Naive thymus-derived CD4-positive, alpha-beta T cell (primary cell): ENCODE measurements around the gene ZNF766. TPM values are rescaled to one million over a fixed set of nuclear protein-coding genes. Genes with fewer than 3 reads are reported as not detected.

Experiments
- ATAC-seq: fragments of 150-1000 bp; cut with Tn5 transposase; 2 replicates; pipeline ENCODE4 v1.10.0; 2021; ENCODE audit warnings: mild to moderate bottlenecking, moderate library complexity
- CTCF ChIA-PET: fragments of 350-600 bp; sonication (Branson Sonifier 250); formaldehyde crosslinking; loops from one replicate; lab custom pipeline; 2021; ENCODE audit warnings: antibody characterized with exemption; lab: Charles Lee
- POLR2A ChIA-PET: fragments of 350-600 bp; sonication (Branson Sonifier 250); formaldehyde crosslinking; loops from one replicate; lab custom pipeline; 2021; ENCODE audit warnings: antibody characterized with exemption, inconsistent platforms; lab: Charles Lee
- DNase-seq, 9 donors: peaks; one replicate each; pipeline versions ENCODE4 v3.0.0 to v3.0.0-alpha.2; 2020 to 2022; ENCODE audit warnings: mixed read lengths in 1 of 9
- H3K27ac ChIP-seq: one replicate; pipeline ENCODE4 v1.7.0; 2013; ENCODE audit warnings: mild to moderate bottlenecking, low read depth, low read length, moderate library complexity
- H3K27me3 ChIP-seq, 2 donors: one replicate each; pipeline ENCODE4 v1.7.0; 2013; ENCODE audit warnings: low read length in 2 of 2, mild to moderate bottlenecking in 2 of 2, moderate library complexity in 2 of 2; ENCODE audit not compliant: control insufficient read depth in 2 of 2, insufficient read depth in 2 of 2
- H3K36me3 ChIP-seq, 3 experiments: 1 replicate in 2 of 3; 2 replicates in 1 of 3; pipeline ENCODE4 v1.7.0; 2013; ENCODE audit warnings: low read length in 3 of 3, mild to moderate bottlenecking in 3 of 3, moderate library complexity in 1 of 3; ENCODE audit not compliant: insufficient read depth in 3 of 3, control insufficient read depth in 2 of 3
- H3K4me1 ChIP-seq, 2 donors: one replicate each; pipeline ENCODE4 v1.7.0; 2013; ENCODE audit warnings: low read length in 2 of 2, mild to moderate bottlenecking in 2 of 2, moderate library complexity in 1 of 2; ENCODE audit not compliant: control insufficient read depth in 2 of 2, insufficient read depth in 2 of 2
- H3K4me3 ChIP-seq: 2 replicates; pipeline ENCODE4 v1.7.0; 2013; ENCODE audit warnings: mild to moderate bottlenecking, low read length
- H3K9me3 ChIP-seq, 3 experiments: 1 replicate in 2 of 3; 2 replicates in 1 of 3; pipeline ENCODE4 v1.7.0; 2013; ENCODE audit warnings: low read length in 3 of 3; ENCODE audit not compliant: control insufficient read depth in 2 of 3
- H3K27ac Mint-ChIP-seq, 9 donors: one replicate each; pipeline ENCODE4 v1.8.0; 2020 to 2022; ENCODE audit warnings: mixed read lengths in 9 of 9, mild to moderate bottlenecking in 8 of 9, moderate library complexity in 5 of 9, inconsistent platforms in 2 of 9
- H3K27me3 Mint-ChIP-seq, 5 donors: one replicate each; pipeline ENCODE4 v1.8.0; 2021 to 2022; ENCODE audit warnings: mixed read lengths in 5 of 5, mild to moderate bottlenecking in 1 of 5
- H3K36me3 Mint-ChIP-seq, 5 donors: one replicate each; pipeline ENCODE4 v1.8.0; 2020 to 2022; ENCODE audit warnings: mixed read lengths in 5 of 5, mild to moderate bottlenecking in 3 of 5, inconsistent platforms in 1 of 5
- H3K4me1 Mint-ChIP-seq, 7 donors: one replicate each; pipeline ENCODE4 v1.8.0; 2020 to 2022; ENCODE audit warnings: mixed read lengths in 7 of 7, mild to moderate bottlenecking in 3 of 7, inconsistent platforms in 1 of 7
- H3K4me3 Mint-ChIP-seq, 10 donors: one replicate each; pipeline ENCODE4 v1.8.0; 2020 to 2022; ENCODE audit warnings: mild to moderate bottlenecking in 10 of 10, mixed read lengths in 10 of 10, moderate library complexity in 6 of 10, inconsistent platforms in 2 of 10
- H3K9me3 Mint-ChIP-seq, 11 donors: one replicate each; pipeline ENCODE4 v1.8.0; 2020 to 2022; ENCODE audit warnings: mixed read lengths in 11 of 11, mild to moderate bottlenecking in 4 of 11, inconsistent platforms in 1 of 11, moderate library complexity in 1 of 11
- intact Hi-C, 2 donors: fragments of 100-400 bp; cut with micrococcal nuclease; formaldehyde crosslinking; loops; one replicate each; pipeline ENCODE4 v1.15.1; 2023
- polyA plus RNA-seq, 2 donors: library from polyadenylated mRNA; unstranded; fragments of 300-500 nt; fragmentation: Illumina TruSeq; gene quantifications; one replicate each; pipeline ENCODE4 v1.2.3, GENCODE V29; 2021
- total RNA-seq, 6 experiments: library from RNA in 5 of 6; stranded (reverse) in 5 of 6; gene quantifications; 1 replicate in 5 of 6; 2 replicates in 1 of 6; pipeline ENCODE4 v1.2.3 and lab custom pipeline; 2021 to 2026

ZNF766 gene
- total and polyA plus RNA-seq, 7 experiments from 2014 or later = 24.7 to 79.3 (median 59.2) TPM

DNA sequence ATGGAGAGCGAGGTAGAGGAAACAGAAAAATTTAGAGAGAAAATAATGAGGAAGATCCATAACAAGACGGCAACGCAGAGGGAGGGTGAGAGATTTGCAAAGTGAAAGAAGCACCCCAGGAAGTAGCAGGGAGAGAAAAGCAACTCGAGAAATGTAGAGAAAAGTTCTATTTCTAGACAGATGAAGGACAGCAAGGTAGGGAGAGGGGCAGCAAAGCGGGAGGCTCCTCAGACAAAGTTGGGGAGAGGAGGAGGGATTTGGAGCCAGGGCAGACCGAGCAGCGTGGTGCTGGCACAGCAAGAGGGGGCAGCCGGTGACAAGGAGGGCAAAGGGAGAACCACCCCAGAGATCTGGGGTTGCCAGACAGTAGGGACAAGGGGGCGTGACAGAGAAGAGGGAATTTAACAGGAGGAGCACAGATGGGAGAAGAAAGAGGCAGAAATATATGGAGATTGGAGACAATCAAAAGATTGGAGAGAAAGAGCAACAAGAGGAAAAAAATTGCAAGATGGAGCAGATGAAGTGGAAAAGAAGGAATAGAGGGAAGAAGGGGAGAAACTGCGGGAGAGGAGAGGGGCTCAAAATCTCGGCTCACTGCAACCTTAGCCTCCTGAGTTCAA lies 989 bp downstream of the ZNF766 start:
- Histone ChIP-seq H3K4me1 (peaks cover 15 to 16% of the 10 kb centered on the region in 2 donors), H3K36me3 (peaks cover 0 to 44% (median 13%) of the 10 kb centered on the region in 3 experiments), H3K27ac (peak overlapping the region; percentile 93), H3K9me3 (peaks cover 0 to 27% (median 9%) of the 10 kb centered on the region in 3 experiments), H3K4me3 (peak overlapping the region; percentile 94), H3K27me3 (no peaks in the 10 kb centered on the region)
- H3K36me3 Mint-ChIP-seq = peaks cover 28 to 52% (median 50%) of the 10 kb centered on the region in 5 donors
- H3K4me1 Mint-ChIP-seq = peaks cover 20 to 57% (median 45%) of the 10 kb centered on the region in 7 donors
- intact Hi-C loops = loop anchor here in 1 of 2 donors (5.0 kb wide), 1 partner anchor 127 kb away; the partner anchor contains the start of gene ZNF528
- ATAC-seq (no peak), DNase-seq (peak in 5 of 9 donors; percentile 6 to 29 (median 27))
- H3K27me3 Mint-ChIP-seq = no peaks in the 10 kb centered on the region
- ChIA-PET POLR2A (interaction anchor here (0.6 to 1.6 kb wide), 3 partner anchors 9 to 415 kb away, joined by 3 to 5 read pairs (median 3); partner anchors contain the start of gene ZNF578), CTCF (interaction anchor here (0.7 kb wide), 1 partner anchor 128 kb away, joined by 3 read pairs; no protein-coding TSS in a partner anchor)
- H3K27ac Mint-ChIP-seq = peak overlapping the region; percentile 87 to 97 (median 95)
- H3K4me3 Mint-ChIP-seq = peak overlapping the region; percentile 94 to 100 (median 96)
- peaks cover 7 to 60% (median 37%) of the 10 kb centered on the region in 11 donors for H3K9me3 Mint-ChIP-seq

DNA sequence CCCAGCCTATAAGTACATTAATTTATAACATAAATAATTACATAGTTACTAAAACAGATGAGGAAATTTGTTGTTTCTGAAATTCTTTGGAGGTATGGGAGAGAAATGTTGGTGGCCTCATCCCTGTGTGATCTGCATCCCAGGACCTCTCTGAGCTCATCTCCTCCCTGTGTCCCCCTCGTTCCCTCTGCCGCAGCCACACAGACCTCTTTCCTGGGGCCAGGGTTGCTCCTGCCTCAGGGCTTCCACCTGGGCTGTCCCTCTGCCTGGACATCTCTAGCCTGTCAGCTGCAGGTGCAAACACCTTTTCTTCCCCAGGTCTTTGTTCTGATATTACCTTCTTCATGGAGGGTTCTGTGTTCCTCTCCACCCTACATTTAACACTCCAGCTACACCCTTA lies 3.9 kb downstream of the ZNF766 start:
- H3K27ac ChIP-seq = no peak overlapping the region
- no peaks in the 10 kb centered on the region for H3K27me3 ChIP-seq
- intact Hi-C loops = loop anchor here in 1 of 2 donors (5.0 kb wide), 1 partner anchor 124 kb away; the partner anchor contains the start of gene ZNF528
- Mint-ChIP-seq H3K4me3 (peak overlapping the region in 6 of 10 donors; percentile 30 to 59 (median 48)), H3K9me3 (peaks cover 7 to 89% (median 60%) of the 10 kb centered on the region in 11 donors), H3K27ac (peak overlapping the region in 1 of 9 donors; percentile 21), H3K27me3 (no peaks in the 10 kb centered on the region), H3K4me1 (peaks cover 24 to 67% (median 47%) of the 10 kb centered on the region in 7 donors), H3K36me3 (peaks cover 32 to 80% (median 77%) of the 10 kb centered on the region in 5 donors)
- H3K4me1 ChIP-seq = peaks cover 15 to 19% of the 10 kb centered on the region in 2 donors
- no peak overlapping the region for H3K4me3 ChIP-seq
- DNase-seq (no peak), ATAC-seq (no peak)
- ChIA-PET CTCF (no interaction called here), POLR2A (interaction anchor here (1.4 kb wide), 1 partner anchor 96 kb away, joined by 4 read pairs; the partner anchor contains the start of gene ZNF880)
- H3K36me3 ChIP-seq = peaks cover 0 to 72% (median 16%) of the 10 kb centered on the region in 3 experiments
- peaks cover 0 to 56% (median 17%) of the 10 kb centered on the region in 3 experiments for H3K9me3 ChIP-seq

DNA sequence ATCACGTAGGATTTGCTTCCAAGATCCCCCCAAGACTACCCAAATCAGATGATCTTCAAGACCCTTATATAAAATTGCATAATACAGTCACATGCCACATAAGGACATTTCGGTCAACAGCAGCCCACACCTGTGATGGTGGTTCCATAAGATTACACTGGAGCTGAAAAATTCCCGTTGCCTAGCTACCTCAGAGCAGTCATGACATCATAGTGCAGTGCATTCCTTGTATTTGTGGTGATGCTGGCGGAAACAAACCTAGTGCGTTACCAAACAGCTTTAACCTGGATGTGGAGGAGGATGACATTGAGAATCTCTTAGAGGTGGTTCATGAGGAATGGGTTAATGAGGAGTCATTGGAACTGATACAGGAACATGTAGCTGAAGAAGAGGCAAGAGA lies 4.8 kb downstream of the ZNF766 start:
- H3K4me3 Mint-ChIP-seq = peak overlapping the region in 7 of 10 donors; percentile 7 to 67 (median 44)
- peaks cover 0 to 79% (median 16%) of the 10 kb centered on the region in 3 experiments for H3K36me3 ChIP-seq
- H3K9me3 Mint-ChIP-seq = peaks cover 12 to 96% (median 69%) of the 10 kb centered on the region in 11 donors
- H3K27ac ChIP-seq = no peak overlapping the region
- ATAC-seq = no peak
- ChIA-PET POLR2A (interaction anchor here (1.1 to 1.4 kb wide), 2 partner anchors 24 to 96 kb away, joined by 4 read pairs; partner anchors contain the start of gene ZNF880), CTCF (no interaction called here)
- H3K27ac Mint-ChIP-seq = peak overlapping the region in 1 of 9 donors; percentile 72
- no peak for DNase-seq
- H3K4me3 ChIP-seq = no peak overlapping the region
- H3K4me1 Mint-ChIP-seq = peaks cover 24 to 72% (median 49%) of the 10 kb centered on the region in 7 donors
- H3K27me3 Mint-ChIP-seq = no peaks in the 10 kb centered on the region
- H3K4me1 ChIP-seq = peaks cover 10 to 15% of the 10 kb centered on the region in 2 donors
- intact Hi-C loops = loop anchor here in 1 of 2 donors (5.0 kb wide), 1 partner anchor 123 kb away; the partner anchor contains the start of gene ZNF528
- peaks cover 0 to 65% (median 26%) of the 10 kb centered on the region in 3 experiments for H3K9me3 ChIP-seq
- H3K27me3 ChIP-seq = no peaks in the 10 kb centered on the region
- H3K36me3 Mint-ChIP-seq = peaks cover 36 to 89% (median 86%) of the 10 kb centered on the region in 5 donors

DNA sequence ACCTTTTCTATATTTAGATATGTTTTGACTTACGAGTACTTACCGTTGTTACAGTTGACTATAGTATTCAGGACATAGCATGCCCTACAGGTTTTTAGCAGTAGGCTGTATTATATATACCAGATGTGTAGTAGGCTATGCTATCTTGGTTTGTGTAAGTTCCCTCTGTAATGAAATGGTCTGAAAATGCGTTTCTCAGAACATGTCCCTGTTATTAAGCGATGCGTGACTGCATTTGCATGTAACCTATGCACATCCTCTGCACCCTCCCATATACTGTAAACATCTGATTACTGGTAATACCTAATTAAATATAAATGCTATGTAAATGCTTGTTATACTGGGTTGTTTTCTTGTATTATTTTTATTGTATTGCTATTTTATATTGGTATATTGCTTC lies 6.6 kb downstream of the ZNF766 start:
- no peak overlapping the region for H3K4me3 ChIP-seq
- ATAC-seq (no peak), DNase-seq (no peak)
- peaks cover 0 to 76% (median 28%) of the 10 kb centered on the region in 3 experiments for H3K9me3 ChIP-seq
- H3K27ac Mint-ChIP-seq = no peak overlapping the region
- H3K4me3 Mint-ChIP-seq = peak overlapping the region in 2 of 10 donors; percentile 3 to 40
- H3K4me1 Mint-ChIP-seq = peaks cover 12 to 60% (median 40%) of the 10 kb centered on the region in 7 donors
- H3K9me3 Mint-ChIP-seq = peaks cover 7 to 96% (median 70%) of the 10 kb centered on the region in 11 donors
- intact Hi-C loops = no loop called here
- peaks cover 27 to 84% (median 82%) of the 10 kb centered on the region in 5 donors for H3K36me3 Mint-ChIP-seq
- ChIA-PET CTCF (no interaction called here), POLR2A (no interaction called here)
- no peaks in the 10 kb centered on the region for H3K27me3 ChIP-seq
- peaks cover 0 to 77% (median 16%) of the 10 kb centered on the region in 3 experiments for H3K36me3 ChIP-seq
- no peaks in the 10 kb centered on the region for H3K27me3 Mint-ChIP-seq
- peaks cover 3 to 8% of the 10 kb centered on the region in 2 donors for H3K4me1 ChIP-seq
- H3K27ac ChIP-seq = no peak overlapping the region

DNA sequence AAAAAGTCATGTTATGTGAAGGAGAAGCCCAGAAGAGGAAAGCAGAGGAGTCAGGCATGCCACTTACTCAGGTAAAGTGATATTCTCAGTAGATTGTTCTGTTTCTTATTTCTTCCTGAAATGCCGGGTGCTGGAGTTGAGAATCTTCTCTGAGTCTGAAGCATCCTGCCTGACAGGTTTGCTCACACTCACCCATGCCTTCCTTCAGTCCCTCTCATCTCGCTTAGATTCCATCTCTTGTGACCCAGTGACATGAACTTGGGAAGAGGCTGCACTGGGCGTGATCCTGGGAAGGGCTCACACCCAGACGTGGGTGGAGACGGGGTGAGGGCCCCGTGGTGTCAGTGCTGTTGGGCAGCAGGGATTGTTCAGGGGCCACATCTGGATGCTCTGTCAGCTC lies 8.1 kb downstream of the ZNF766 start:
- Mint-ChIP-seq H3K27ac (no peak overlapping the region), H3K4me3 (peak overlapping the region in 4 of 10 donors; percentile 15 to 63 (median 35)), H3K4me1 (peaks cover 4 to 48% (median 30%) of the 10 kb centered on the region in 7 donors), H3K9me3 (peaks cover 7 to 96% (median 69%) of the 10 kb centered on the region in 11 donors), H3K27me3 (no peaks in the 10 kb centered on the region), H3K36me3 (peaks cover 23 to 83% (median 82%) of the 10 kb centered on the region in 5 donors)
- ATAC-seq (no peak), DNase-seq (no peak)
- Histone ChIP-seq H3K27me3 (no peaks in the 10 kb centered on the region), H3K9me3 (peaks cover 0 to 87% (median 35%) of the 10 kb centered on the region in 3 experiments), H3K27ac (no peak overlapping the region), H3K4me3 (no peak overlapping the region), H3K36me3 (peaks cover 0 to 76% (median 29%) of the 10 kb centered on the region in 3 experiments), H3K4me1 (peaks cover 0 to 4% of the 10 kb centered on the region in 2 donors)
- intact Hi-C loops = no loop called here
- ChIA-PET POLR2A (no interaction called here), CTCF (no interaction called here)

DNA sequence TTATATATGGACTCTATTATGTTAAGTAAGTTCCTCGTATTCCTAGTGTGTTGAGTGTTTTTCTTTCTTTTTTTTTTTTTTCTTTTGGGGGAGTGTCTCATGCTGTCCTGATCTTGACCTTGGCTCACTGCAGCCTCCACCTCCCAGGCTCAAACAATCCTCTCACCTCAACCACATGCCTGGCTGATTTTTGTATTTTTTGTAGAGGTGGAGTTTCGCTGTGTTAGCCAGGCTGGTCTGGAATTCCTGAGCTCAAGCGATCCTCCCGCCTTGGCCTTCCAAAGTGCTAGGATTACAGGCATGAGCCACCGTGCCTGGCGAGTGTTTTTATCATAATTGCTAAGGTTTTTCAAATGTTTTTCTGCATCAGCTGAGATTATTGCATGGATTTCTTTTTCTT lies 16.9 kb downstream of the ZNF766 start:
- no peaks in the 10 kb centered on the region for H3K4me1 ChIP-seq
- intact Hi-C loops = no loop called here
- DNase-seq = no peak
- POLR2A ChIA-PET = no interaction called here
- H3K9me3 ChIP-seq = peaks cover 0 to 91% (median 10%) of the 10 kb centered on the region in 3 experiments
- Mint-ChIP-seq H3K36me3 (peaks cover 45 to 94% (median 91%) of the 10 kb centered on the region in 5 donors), H3K9me3 (peaks cover 10 to 93% (median 75%) of the 10 kb centered on the region in 11 donors), H3K4me1 (peaks cover 0 to 5% (median 0%) of the 10 kb centered on the region in 7 donors), H3K27ac (no peak overlapping the region), H3K4me3 (peak overlapping the region in 1 of 10 donors; percentile 19), H3K27me3 (no peaks in the 10 kb centered on the region)
- no peak for ATAC-seq
- H3K27ac ChIP-seq = no peak overlapping the region
- CTCF ChIA-PET = interaction anchor here (0.6 to 1.1 kb wide), 2 partner anchors 78 to 149 kb away, joined by 3 to 4 read pairs; no protein-coding TSS in a partner anchor
- no peaks in the 10 kb centered on the region for H3K27me3 ChIP-seq
- no peak overlapping the region for H3K4me3 ChIP-seq
- peaks cover 19 to 95% (median 54%) of the 10 kb centered on the region in 3 experiments for H3K36me3 ChIP-seq
